Endothelial cell of umbilical vein (primary cell): ENCODE data around the gene PPAN. TPM values are rescaled to one million over a fixed set of nuclear protein-coding genes. Genes with fewer than 3 reads are reported as not detected.

ENCODE experiments used
- BruUV-seq: library from RNA; stranded (reverse); fragments of 400-500 nt; replicated peaks from 2 replicates; lab custom pipeline; 2021; lab: Mats Ljungman, UMichigan
- CTCF ChIA-PET: fragments of 300-600, 350-600 bp; sonication (Branson Sonifier 250); formaldehyde crosslinking; loops from one replicate; lab custom pipeline; 2021; ENCODE audit warnings: antibody characterized with exemption, inconsistent platforms; lab: Charles Lee
- POLR2A ChIA-PET: fragments of 300-600, 350-600 bp; sonication (Branson Sonifier 250); formaldehyde crosslinking; loops from one replicate; lab custom pipeline; 2021; ENCODE audit warnings: antibody characterized with exemption, inconsistent platforms; lab: Charles Lee
- DNase-seq: peaks from one replicate; pipeline ENCODE4 v3.0.0-alpha.2; 2011; ENCODE audit warnings: low read depth, low spot score
- FAIRE-seq: peaks from 2 replicates; lab custom pipeline; 2011; peaks lifted over from hg19 to GRCh38; lab: Jason Lieb, UNC
- H2AFZ ChIP-seq: 2 replicates; pipeline ENCODE4 v1.6.0; 2012; ENCODE audit warnings: low read depth, low read length, control low read depth, inconsistent platforms
- H3K27ac ChIP-seq: 2 replicates; pipeline ENCODE4 v1.5.1; 2011; ENCODE audit warnings: low read depth, mild to moderate bottlenecking, control low read depth, low read length, moderate library complexity; ENCODE audit not compliant: insufficient read depth
- H3K27me3 ChIP-seq, 2 experiments: 2 replicates each; pipeline versions ENCODE4 v1.6.0 to v1.6.1; 2011; ENCODE audit warnings: low read length in 2 of 2, mixed read lengths in 1 of 2; ENCODE audit not compliant: control insufficient read depth in 2 of 2, insufficient read depth in 2 of 2
- H3K36me3 ChIP-seq, 2 experiments: 2 replicates in 1 of 2; 3 replicates in 1 of 2; pipeline ENCODE4 v1.5.1; 2011; ENCODE audit warnings: low read length in 2 of 2, mild to moderate bottlenecking in 1 of 2, moderate library complexity in 1 of 2; ENCODE audit not compliant: control insufficient read depth in 2 of 2, insufficient read depth in 2 of 2; ENCODE audit errors: extremely low read depth in 1 of 2
- H3K4me1 ChIP-seq: 3 replicates; pipeline ENCODE4 v1.5.1; 2011; ENCODE audit warnings: mild to moderate bottlenecking, low read length; ENCODE audit not compliant: control insufficient read depth, insufficient read depth; ENCODE audit errors: extremely low read depth
- H3K4me2 ChIP-seq: 2 replicates; pipeline ENCODE4 v1.6.1; 2011; ENCODE audit warnings: low read length, control low read depth, mixed read lengths; ENCODE audit not compliant: insufficient read depth
- H3K4me3 ChIP-seq, 3 experiments: fragments of 200-600 bp in 1 of 3; sonication (generic), shearing (Covaris generic) in 1 of 3; replicated peaks in 1 of 3; 2 replicates each; pipeline ENCODE4 v1.5.1; 2011 to 2016; ENCODE audit warnings: control low read depth in 3 of 3, low read length in 3 of 3, mild to moderate bottlenecking in 2 of 3, inconsistent platforms in 1 of 3, low read depth in 1 of 3, moderate library complexity in 1 of 3; ENCODE audit not compliant: insufficient read depth in 1 of 3
- H3K79me2 ChIP-seq: 2 replicates; pipeline ENCODE4 v1.6.0; 2012; ENCODE audit warnings: low read length, inconsistent platforms; ENCODE audit not compliant: control insufficient read depth, insufficient read depth
- H3K9ac ChIP-seq: replicated peaks from 2 replicates; pipeline ENCODE3; 2011; ENCODE audit warnings: low read length, control low read depth; ENCODE audit not compliant: insufficient read depth; ENCODE audit errors: extremely low read depth
- H3K9me1 ChIP-seq: replicated peaks from 3 replicates; pipeline ENCODE4 v1.6.0; 2011; ENCODE audit warnings: mild to moderate bottlenecking, low read length; ENCODE audit not compliant: control insufficient read depth, insufficient read depth; ENCODE audit errors: extremely low read depth
- H3K9me3 ChIP-seq: replicated peaks from 2 replicates; pipeline ENCODE4 v1.5.1; 2012; ENCODE audit warnings: low read length, inconsistent platforms; ENCODE audit not compliant: control insufficient read depth, insufficient read depth
- H4K20me1 ChIP-seq: replicated peaks from 2 replicates; pipeline ENCODE3; 2011; ENCODE audit warnings: mild to moderate bottlenecking, low read length; ENCODE audit not compliant: control insufficient read depth, insufficient read depth; ENCODE audit errors: extremely low read depth
- EZH2 ChIP-seq: IDR thresholded peaks from 2 replicates; pipeline ENCODE4 v1.6.1; 2012; ENCODE audit warnings: borderline replicate concordance, low read depth, mild to moderate bottlenecking, moderate library complexity, low read length, inconsistent platforms; ENCODE audit not compliant: severe bottlenecking
- FOS ChIP-seq: IDR thresholded peaks from 2 replicates; pipeline ENCODE4 v1.6.1; 2011; ENCODE audit warnings: mild to moderate bottlenecking, low read length, moderate library complexity, borderline replicate concordance; ENCODE audit not compliant: insufficient read depth
- GATA2 ChIP-seq: IDR thresholded peaks from 2 replicates; pipeline ENCODE4 v1.7.0; 2011; ENCODE audit warnings: low read depth, mild to moderate bottlenecking, moderate library complexity, mixed read lengths, low read length; ENCODE audit not compliant: insufficient read length, insufficient read depth
- JUN ChIP-seq: IDR thresholded peaks from 2 replicates; pipeline ENCODE4 v1.6.1; 2011; ENCODE audit warnings: borderline replicate concordance, low read depth; ENCODE audit not compliant: insufficient read length, insufficient read depth
- MAX ChIP-seq: IDR thresholded peaks from 2 replicates; pipeline ENCODE4 v1.6.1; 2011; ENCODE audit not compliant: insufficient read depth, insufficient read length
- MYC ChIP-seq: IDR thresholded peaks from one replicate; pipeline ENCODE4 v1.6.1; 2011; ENCODE audit warnings: mild to moderate bottlenecking, low read depth, low read length
- POLR2A ChIP-seq: IDR thresholded peaks from 2 replicates; pipeline ENCODE4 v1.6.1; 2012; ENCODE audit warnings: low read depth, mild to moderate bottlenecking, control low read depth, low read length
- POLR2AphosphoS5 ChIP-seq: IDR thresholded peaks from 2 replicates; pipeline ENCODE4 v1.6.1; 2012; ENCODE audit warnings: low read depth, mild to moderate bottlenecking, control low read depth, low read length, moderate library complexity; ENCODE audit not compliant: insufficient read depth
- dilution Hi-C: fragments of 300-500 bp; cut with MboI; formaldehyde crosslinking; loops from one replicate; pipeline ENCODE4 v1.15.0; 2019; ENCODE audit warnings: low sequenced_read_pairs; ENCODE audit not compliant: extremely low pct_ligation_motif_present
- intact Hi-C: fragments of 100-400 bp; cut with micrococcal nuclease; formaldehyde crosslinking; loops from one replicate; pipeline ENCODE4 v1.10.0; 2022
- polyA plus RNA-seq, 4 experiments: library from polyadenylated mRNA; depleted of rRNA in 3 of 4; stranded (reverse) in 3 of 4; unstranded in 1 of 4; fragments of >200 nt; gene quantifications; 2 replicates each; pipeline versions ENCODE4 v1.2.1 to v1.2.3, GENCODE V29; 2011 to 2012; ENCODE audit warnings: missing spikeins in 1 of 4
- total RNA-seq: library from RNA; stranded (reverse); gene quantifications from 2 replicates; pipeline ENCODE4 v1.2.3, GENCODE V29; 2021
- TF ChIP-seq, protein P1 (sequence below), 2 donors: IDR thresholded peaks; 1 replicate in 1 of 2; 2 replicates in 1 of 2; pipeline ENCODE4 v1.5.1; 2011; ENCODE audit warnings: low read length in 2 of 2, mild to moderate bottlenecking in 2 of 2, moderate library complexity in 2 of 2, control low read depth in 1 of 2, inconsistent platforms in 1 of 2, low read depth in 1 of 2; ENCODE audit not compliant: insufficient read depth in 1 of 2; ENCODE audit errors: extremely low read depth in 1 of 2

Gene PPAN
- total and polyA plus RNA-seq, 2 donors (not counting 3 experiments of a cell fraction or from before 2014, with no cell fraction given), result 27.6 to 51.6 TPM

- H3K9me3 ChIP-seq, result no peaks in the 10 kb centered on the region
- H3K79me2 ChIP-seq, result no peaks in the 10 kb centered on the region
- intact Hi-C loops (no loop called here), dilution Hi-C loops (no loop called here)
- H3K9me1 ChIP-seq, result no peaks in the 10 kb centered on the region
- FAIRE-seq, result no peak
- no peak overlapping the region for H3K4me3 ChIP-seq
- H3K9ac ChIP-seq, result no peak overlapping the region
- no peak overlapping the region for H2AFZ ChIP-seq
- TF ChIP-seq, protein P1, sequence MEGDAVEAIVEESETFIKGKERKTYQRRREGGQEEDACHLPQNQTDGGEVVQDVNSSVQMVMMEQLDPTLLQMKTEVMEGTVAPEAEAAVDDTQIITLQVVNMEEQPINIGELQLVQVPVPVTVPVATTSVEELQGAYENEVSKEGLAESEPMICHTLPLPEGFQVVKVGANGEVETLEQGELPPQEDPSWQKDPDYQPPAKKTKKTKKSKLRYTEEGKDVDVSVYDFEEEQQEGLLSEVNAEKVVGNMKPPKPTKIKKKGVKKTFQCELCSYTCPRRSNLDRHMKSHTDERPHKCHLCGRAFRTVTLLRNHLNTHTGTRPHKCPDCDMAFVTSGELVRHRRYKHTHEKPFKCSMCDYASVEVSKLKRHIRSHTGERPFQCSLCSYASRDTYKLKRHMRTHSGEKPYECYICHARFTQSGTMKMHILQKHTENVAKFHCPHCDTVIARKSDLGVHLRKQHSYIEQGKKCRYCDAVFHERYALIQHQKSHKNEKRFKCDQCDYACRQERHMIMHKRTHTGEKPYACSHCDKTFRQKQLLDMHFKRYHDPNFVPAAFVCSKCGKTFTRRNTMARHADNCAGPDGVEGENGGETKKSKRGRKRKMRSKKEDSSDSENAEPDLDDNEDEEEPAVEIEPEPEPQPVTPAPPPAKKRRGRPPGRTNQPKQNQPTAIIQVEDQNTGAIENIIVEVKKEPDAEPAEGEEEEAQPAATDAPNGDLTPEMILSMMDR (IDR thresholded peaks at IDR 0.05; ENCODE audit: extremely low read depth in 1 of 2, insufficient read depth in 1 of 2, low read depth in 1 of 2, low read length in 2 of 2), result no peak
- TF ChIP-seq FOS (no peak), JUN (no peak), MAX (no peak), GATA2 (no peak), POLR2A (no peak), EZH2 (no peak), MYC (no peak), POLR2AphosphoS5 (no peak)
- no peak overlapping the region for H3K27ac ChIP-seq
- no TSS peak for BruUV-seq
- no peak for DNase-seq
- H3K27me3 ChIP-seq, result no peaks in the 10 kb centered on the region
- no peaks in the 10 kb centered on the region for H3K4me1 ChIP-seq
- H3K4me2 ChIP-seq, result no peak overlapping the region
- peaks cover 26 to 53% of the 10 kb centered on the region in 2 experiments for H3K36me3 ChIP-seq
- H4K20me1 ChIP-seq, result no peaks in the 10 kb centered on the region
- ChIA-PET POLR2A (no interaction called here), CTCF (interaction anchor here (1.0 kb wide), 1 partner anchor 94 kb away, joined by 3 read pairs; no protein-coding TSS in a partner anchor)
Observed at GRCh38 chr19:10155839-10156238, 49.7 kb downstream of the PPAN start.
